T-helper 2 cell treated with Interferon-gamma antibody and Interleukin-4, amounts not matched to agents 5 μg/mL and 100 μg/mL, for 36 hours (primary cell): ENCODE measurements around the gene ANKRD13D.

ENCODE experiments used
- DNase-seq: peaks from one replicate; pipeline ENCODE4 v3.0.0; 2021; ENCODE audit warnings: low spot score
- H3K27ac Mint-ChIP-seq: one replicate; pipeline ENCODE4 v1.8.0; 2021; ENCODE audit warnings: mild to moderate bottlenecking, mixed read lengths
- H3K27me3 Mint-ChIP-seq: one replicate; pipeline ENCODE4 v1.8.0; 2021; ENCODE audit warnings: low read depth, mixed read lengths
- H3K36me3 Mint-ChIP-seq: one replicate; pipeline ENCODE4 v1.8.0; 2021; ENCODE audit warnings: low read depth, mixed read lengths
- H3K4me1 Mint-ChIP-seq: one replicate; pipeline ENCODE4 v1.8.0; 2021; ENCODE audit warnings: low read depth, mixed read lengths
- H3K4me3 Mint-ChIP-seq: one replicate; pipeline ENCODE4 v1.8.0; 2022; ENCODE audit warnings: mild to moderate bottlenecking, moderate library complexity, mixed read lengths
- H3K9me3 Mint-ChIP-seq: one replicate; pipeline ENCODE4 v1.8.0; 2021; ENCODE audit warnings: mixed read lengths

Gene ANKRD13D

DNA sequence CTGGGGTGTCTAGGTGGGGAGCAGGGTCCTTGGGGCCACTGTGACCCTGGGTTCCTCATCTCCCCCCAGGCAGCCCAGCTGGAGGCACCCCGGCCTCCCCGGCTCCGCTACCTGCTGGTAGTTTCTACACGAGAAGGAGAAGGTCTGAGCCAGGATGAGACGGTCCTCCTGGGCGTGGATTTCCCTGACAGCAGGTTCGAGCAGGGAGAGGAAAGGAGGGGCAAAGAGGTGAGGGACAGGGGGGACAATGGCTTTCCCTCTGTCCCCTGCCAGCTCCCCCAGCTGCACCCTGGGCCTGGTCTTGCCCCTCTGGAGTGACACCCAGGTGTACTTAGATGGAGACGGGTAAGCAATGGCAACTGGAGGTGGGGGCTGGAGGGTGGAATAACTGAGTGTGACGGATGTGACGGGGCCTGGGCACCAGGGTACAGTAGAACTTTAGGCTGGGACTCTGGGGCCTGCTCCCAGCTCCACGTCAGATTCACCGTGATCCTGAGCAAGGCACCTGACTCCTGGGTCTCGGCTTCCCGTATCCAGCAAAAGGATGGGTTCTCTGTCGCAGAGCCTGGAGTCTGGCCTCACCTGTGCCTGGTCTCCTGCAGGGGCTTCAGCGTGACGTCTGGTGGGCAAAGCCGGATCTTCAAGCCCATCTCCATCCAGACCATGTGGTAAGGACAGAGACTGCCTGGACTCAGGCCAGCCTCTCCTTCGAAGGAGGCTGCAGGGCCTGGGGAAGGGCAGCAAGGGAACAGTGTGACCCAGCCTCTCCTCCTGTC is 17.9 kb downstream of the ANKRD13D start:
- no peak overlapping the region for H3K27ac Mint-ChIP-seq
- H3K4me3 Mint-ChIP-seq, result no peak overlapping the region
- H3K4me1 Mint-ChIP-seq, result peaks cover 6% of the 10 kb centered on the region

DNA sequence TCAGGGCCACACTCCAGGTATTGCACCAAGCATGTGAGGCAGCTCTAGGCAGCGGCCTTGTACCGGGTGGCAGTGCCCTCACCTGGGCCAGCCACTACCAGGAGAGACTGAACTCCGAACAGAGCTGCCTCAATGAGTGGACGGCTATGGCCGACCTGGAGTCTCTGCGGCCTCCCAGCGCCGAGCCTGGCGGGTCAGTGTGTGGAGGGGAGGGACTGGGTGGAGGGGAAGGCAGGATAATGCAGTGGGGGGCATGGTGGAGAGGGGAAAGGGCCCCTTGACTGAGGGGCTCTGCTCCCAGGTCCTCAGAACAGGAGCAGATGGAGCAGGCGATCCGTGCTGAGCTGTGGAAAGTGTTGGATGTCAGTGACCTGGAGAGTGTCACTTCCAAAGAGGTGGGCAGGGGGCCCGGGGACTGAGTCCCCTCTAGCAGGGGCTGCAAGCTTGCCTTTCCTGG is 18.5 kb downstream of the ANKRD13D start:
- no peak overlapping the region for H3K4me3 Mint-ChIP-seq
- H3K36me3 Mint-ChIP-seq, result peaks cover 9% of the 10 kb centered on the region
- no peak overlapping the region for H3K27ac Mint-ChIP-seq
- peaks cover 10% of the 10 kb centered on the region for H3K4me1 Mint-ChIP-seq
- no peaks in the 10 kb centered on the region for H3K9me3 Mint-ChIP-seq
- no peak for DNase-seq
- no peaks in the 10 kb centered on the region for H3K27me3 Mint-ChIP-seq

More for the DNA sequence above, 17.9 kb downstream of the ANKRD13D start:
- no peak for DNase-seq
- Mint-ChIP-seq H3K36me3 (peaks cover 13% of the 10 kb centered on the region), H3K9me3 (no peaks in the 10 kb centered on the region), H3K27me3 (no peaks in the 10 kb centered on the region)

DNA sequence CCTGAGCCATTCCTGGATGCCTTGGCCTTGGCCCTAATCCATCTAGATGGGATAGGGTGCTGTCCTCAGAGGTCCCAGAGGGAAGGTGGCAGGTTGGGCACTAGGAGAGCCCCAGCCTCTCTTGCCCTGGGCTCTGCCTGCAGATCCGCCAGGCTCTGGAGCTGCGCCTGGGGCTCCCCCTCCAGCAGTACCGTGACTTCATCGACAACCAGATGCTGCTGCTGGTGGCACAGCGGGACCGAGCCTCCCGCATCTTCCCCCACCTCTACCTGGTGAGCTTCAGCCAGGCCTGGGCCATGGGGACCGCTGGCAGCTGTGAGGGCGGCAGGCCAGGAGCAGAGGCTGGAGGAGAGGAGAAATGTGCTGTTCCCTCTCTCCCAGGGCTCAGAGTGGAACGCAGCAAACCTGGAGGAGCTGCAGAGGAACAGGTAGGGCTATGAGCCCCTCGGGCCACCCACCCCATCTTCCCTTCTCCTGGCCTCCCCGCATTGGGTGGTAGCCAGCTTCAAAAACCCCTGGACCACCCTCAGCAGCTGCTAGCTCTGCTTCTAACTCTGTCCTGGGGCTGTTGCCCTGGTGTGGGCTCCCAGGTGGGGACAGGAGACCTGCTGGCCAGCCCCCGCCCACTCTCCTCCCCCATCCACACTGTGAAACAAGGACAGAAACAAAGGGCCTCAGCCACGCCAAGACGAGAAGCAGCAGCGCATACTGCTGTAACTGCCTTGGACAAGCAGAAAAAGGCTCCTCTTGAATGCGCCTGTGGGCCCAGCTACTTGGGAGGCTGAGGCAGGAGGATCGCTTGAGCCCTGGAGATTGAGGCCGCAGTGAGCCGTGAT is 19.1 kb downstream of the ANKRD13D start:
- Mint-ChIP-seq H3K4me3 (no peak overlapping the region), H3K27ac (no peak overlapping the region), H3K36me3 (peaks cover 5% of the 10 kb centered on the region), H3K27me3 (no peaks in the 10 kb centered on the region), H3K9me3 (no peaks in the 10 kb centered on the region), H3K4me1 (peaks cover 16% of the 10 kb centered on the region)
- no peak for DNase-seq

DNA sequence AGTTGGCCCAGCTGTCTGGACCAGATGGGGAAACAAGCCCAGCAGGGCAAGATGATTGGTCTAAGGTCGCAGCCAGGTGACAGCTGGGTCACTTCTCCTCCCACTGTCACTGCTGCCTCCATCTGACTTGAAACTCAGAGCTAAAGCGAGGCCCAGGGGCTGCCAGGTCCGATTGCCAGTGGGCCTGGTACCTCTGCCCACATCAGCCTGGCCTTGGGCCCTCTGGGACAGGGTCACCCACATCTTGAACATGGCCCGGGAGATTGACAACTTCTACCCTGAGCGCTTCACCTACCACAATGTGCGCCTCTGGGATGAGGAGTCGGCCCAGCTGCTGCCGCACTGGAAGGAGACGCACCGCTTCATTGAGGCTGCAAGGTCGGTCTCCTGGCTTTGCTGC is 20.1 kb downstream of the ANKRD13D start:
- H3K27ac Mint-ChIP-seq, result no peak overlapping the region
- no peak for DNase-seq
- peaks cover 23% of the 10 kb centered on the region for H3K4me1 Mint-ChIP-seq

DNA sequence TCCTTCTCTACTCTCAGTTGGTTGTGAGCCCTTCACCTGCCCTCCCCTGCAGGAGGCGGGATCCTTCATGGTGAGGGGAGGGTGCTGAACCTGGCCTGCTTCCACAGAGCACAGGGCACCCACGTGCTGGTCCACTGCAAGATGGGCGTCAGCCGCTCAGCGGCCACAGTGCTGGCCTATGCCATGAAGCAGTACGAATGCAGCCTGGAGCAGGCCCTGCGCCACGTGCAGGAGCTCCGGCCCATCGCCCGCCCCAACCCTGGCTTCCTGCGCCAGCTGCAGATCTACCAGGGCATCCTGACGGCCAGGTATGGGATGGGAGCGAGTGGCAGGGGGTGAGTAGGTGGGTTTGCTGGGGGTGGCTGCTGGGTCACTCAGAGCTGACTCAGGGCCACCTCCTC is 20.6 kb downstream of the ANKRD13D start:
- Mint-ChIP-seq H3K27me3 (no peaks in the 10 kb centered on the region), H3K36me3 (peaks cover 5% of the 10 kb centered on the region), H3K4me1 (peaks cover 25% of the 10 kb centered on the region), H3K9me3 (no peaks in the 10 kb centered on the region), H3K27ac (peak overlapping the region; percentile 41), H3K4me3 (no peak overlapping the region)
- no peak for DNase-seq

More for the DNA sequence above, 20.1 kb downstream of the ANKRD13D start:
- Mint-ChIP-seq H3K4me3 (no peak overlapping the region), H3K27me3 (no peaks in the 10 kb centered on the region), H3K36me3 (peaks cover 5% of the 10 kb centered on the region), H3K9me3 (no peaks in the 10 kb centered on the region)

DNA sequence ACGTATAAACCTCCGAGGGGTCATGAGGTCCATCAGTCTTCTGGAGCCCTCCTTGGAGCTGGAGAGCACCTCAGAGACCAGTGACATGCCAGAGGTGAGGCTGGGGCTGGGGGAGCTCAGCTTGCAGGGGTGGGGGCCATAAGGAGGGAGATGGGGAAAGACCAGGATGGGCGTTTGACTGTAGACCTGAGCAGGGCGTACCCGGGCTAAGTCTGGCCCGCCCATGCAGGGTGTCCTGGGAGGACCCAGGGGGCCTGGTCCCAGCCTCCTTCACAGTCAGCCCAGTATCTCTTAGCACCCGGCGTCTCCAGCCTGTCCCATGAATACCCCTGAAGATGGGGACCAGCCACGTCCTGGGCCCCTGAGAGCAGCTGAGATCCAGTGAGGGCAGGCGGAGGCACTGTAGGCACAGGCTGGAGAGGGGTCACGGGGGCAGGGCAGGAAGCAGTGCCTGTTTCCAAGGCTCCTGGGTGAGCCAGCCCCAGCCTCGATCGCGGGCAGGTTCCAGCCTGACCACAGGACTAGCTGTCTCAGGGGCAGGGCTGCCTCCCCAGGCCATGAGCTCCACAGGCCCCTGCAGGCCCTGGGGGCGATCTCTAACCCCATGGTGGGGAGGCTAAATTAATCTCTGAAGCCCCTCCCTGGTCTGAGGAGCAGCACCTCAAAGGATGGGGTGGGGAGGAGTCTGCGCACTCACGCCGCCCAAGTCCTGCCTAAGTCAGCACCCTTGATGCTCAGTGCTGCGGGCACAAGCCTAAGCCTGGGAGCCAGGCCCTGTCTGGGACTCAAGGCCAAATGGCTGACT is 21.3 kb downstream of the ANKRD13D start:
- no peak overlapping the region for H3K27ac Mint-ChIP-seq

DNA sequence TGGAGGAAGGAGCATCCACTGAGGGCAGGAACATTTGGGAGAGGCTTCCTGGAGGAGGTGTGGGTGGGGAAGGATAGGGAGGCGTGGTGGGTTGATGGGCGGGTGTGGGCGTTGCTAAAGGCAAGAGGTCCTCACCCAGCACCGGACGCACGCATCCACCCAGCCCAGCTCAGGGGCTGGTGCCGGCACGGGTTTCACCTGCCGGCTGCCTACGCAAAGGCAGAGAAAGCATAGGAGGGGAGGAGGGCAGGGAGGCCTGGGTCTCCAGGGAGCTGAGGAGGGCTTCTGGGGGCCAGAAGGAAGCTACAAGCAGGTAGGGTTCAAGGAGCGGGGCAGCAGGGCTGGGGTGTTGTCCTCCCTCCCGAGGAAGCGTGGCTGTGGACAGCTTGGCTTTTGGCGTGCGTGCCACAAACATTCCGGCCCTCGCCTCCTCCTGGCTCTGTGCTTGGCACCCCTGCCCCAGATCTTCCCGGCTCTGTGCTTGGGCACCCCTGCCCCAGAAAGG is 22.0 kb downstream of the ANKRD13D start:
- no peaks in the 10 kb centered on the region for H3K27me3 Mint-ChIP-seq
- peaks cover 5% of the 10 kb centered on the region for H3K36me3 Mint-ChIP-seq
- no peak overlapping the region for H3K4me3 Mint-ChIP-seq
- peak overlapping the region; percentile 15 for H3K27ac Mint-ChIP-seq
- no peak for DNase-seq
- no peaks in the 10 kb centered on the region for H3K9me3 Mint-ChIP-seq
- H3K4me1 Mint-ChIP-seq, result peaks cover 30% of the 10 kb centered on the region

More for the DNA sequence above, 21.3 kb downstream of the ANKRD13D start:
- Mint-ChIP-seq H3K4me1 (peaks cover 29% of the 10 kb centered on the region), H3K36me3 (peaks cover 5% of the 10 kb centered on the region), H3K4me3 (no peak overlapping the region), H3K27me3 (no peaks in the 10 kb centered on the region), H3K9me3 (no peaks in the 10 kb centered on the region)
- no peak for DNase-seq

DNA sequence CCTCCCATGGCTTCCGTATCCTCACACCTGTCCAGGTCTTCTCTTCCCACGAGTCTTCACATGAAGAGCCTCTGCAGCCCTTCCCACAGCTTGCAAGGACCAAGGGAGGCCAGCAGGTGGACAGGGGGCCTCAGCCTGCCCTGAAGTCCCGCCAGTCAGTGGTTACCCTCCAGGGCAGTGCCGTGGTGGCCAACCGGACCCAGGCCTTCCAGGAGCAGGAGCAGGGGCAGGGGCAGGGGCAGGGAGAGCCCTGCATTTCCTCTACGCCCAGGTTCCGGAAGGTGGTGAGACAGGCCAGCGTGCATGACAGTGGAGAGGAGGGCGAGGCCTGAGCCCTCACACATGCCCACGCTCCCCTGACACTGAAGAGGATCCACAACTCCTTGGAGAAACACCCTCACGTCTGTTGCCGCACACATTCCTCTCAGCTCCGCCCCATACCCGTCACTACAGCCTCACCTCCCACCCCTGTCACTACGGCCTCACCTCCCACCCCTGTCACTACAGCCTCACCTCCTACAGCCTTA is 22.5 kb downstream of the ANKRD13D start:
- no peaks in the 10 kb centered on the region for H3K9me3 Mint-ChIP-seq
- H3K4me1 Mint-ChIP-seq, result peaks cover 30% of the 10 kb centered on the region
- no peaks in the 10 kb centered on the region for H3K27me3 Mint-ChIP-seq
- peak overlapping the region; percentile 68 for H3K27ac Mint-ChIP-seq
- H3K4me3 Mint-ChIP-seq, result no peak overlapping the region
- peaks cover 5% of the 10 kb centered on the region for H3K36me3 Mint-ChIP-seq
- DNase-seq, result no peak

DNA sequence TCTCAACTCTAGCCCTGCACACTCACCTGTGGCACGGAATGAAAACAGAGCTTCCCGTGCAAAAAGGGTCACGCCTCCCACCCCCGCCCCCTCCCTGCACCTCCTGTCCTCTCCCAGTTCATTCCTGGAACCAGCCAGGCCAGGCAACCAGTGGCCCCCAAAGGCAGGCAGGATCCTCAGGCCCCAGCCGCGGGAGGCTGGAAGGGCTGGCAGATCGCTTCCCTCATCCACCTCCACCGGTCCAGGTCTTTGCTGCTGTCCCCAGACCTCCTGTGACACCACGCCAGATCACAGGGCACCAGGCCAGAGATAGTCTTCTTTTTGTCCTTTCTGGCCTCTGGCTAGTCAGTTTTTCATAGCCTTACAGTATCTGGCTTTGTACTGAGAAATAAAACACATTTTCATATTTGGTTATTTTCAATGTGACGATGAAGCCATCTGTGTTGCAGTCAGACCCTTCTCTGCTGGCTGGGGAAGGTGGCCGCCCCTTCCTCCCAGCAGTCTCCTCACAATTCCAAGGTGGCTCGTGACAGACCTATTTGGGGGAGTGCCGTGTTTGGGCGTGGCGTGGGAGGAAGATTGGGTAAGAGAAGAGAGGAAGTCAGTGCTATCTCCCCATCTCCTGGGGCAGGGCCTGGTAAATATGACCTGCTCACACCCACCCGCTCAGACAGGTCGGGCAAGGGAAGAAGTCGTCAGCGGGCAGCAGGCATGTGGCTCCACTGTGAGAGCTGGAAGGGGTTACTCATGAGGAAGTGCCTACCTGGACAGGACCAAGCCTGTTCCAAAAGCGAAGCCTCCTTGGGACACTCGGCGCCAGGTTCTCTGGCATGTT is 23.3 kb downstream of the ANKRD13D start:
- H3K27ac Mint-ChIP-seq, result peak overlapping the region; percentile 88
- H3K4me1 Mint-ChIP-seq, result peaks cover 31% of the 10 kb centered on the region
- H3K4me3 Mint-ChIP-seq, result peak overlapping the region; percentile 71
- peak; percentile 52 for DNase-seq
- H3K27me3 Mint-ChIP-seq, result no peaks in the 10 kb centered on the region
- no peaks in the 10 kb centered on the region for H3K9me3 Mint-ChIP-seq
- peaks cover 5% of the 10 kb centered on the region for H3K36me3 Mint-ChIP-seq

DNA sequence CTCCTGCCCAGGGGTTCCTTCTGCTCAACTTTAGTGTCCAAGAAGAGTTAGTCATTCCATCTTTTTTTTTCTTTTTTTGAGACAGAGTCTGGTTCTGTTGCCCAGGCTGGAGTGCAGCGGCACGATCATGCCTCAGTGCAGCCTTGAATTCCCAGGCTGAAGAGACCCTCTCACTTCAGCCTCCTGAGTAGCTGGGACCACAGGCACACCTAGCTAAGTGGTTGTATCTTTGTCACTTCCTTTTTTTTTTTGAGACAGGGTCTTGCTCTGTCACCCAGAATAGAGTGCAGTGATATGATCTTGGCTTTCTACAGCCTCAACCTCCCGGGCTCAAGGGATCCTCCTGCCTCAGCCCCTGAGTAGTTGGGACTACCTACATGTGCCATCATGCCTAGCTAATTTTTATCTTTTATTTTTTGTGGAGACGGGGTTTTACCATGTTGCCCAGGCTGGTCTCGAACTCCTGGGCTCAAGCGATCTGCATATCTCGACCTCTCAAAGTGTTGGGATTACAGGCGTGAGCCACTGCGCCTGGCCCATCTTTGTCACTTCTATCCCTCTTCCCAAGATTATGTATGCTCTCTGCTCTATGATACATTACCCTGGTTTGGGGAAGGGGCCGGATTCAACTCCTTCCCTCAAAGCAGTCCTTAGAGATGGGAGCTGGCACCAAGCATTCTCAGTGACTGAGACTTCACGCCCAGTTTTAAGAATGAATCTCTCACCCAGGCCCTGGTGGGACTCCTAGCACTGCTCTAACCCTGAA is 24.2 kb downstream of the ANKRD13D start:
- Mint-ChIP-seq H3K36me3 (peaks cover 3% of the 10 kb centered on the region), H3K4me3 (peak overlapping the region; percentile 46)

DNA sequence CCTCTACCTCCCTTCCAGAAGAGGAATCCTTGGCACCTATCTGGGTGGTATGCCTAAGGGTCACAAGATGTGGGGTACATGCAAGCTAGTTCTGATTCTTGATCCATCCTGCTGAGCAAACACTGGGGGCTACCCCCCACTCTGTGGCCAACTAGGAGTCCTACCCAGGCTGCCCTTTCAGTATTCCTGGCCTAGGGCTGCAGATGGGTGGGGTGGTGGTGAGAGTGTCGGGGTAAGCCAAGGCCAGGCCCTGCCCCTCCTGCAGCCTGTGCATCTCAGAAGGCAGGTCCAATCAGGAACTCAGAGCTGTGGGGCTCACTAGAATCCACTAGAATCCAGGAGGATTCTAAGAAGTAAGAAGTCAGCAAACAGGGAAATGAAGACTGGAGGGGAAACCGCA is 25.1 kb downstream of the ANKRD13D start:
- DNase-seq, result no peak
- peaks cover 3% of the 10 kb centered on the region for H3K36me3 Mint-ChIP-seq
- H3K27me3 Mint-ChIP-seq, result peaks cover 9% of the 10 kb centered on the region
- peak overlapping the region; percentile 55 for H3K27ac Mint-ChIP-seq
- H3K4me1 Mint-ChIP-seq, result peaks cover 37% of the 10 kb centered on the region
- H3K4me3 Mint-ChIP-seq, result no peak overlapping the region
- no peaks in the 10 kb centered on the region for H3K9me3 Mint-ChIP-seq

More for the DNA sequence above, 24.2 kb downstream of the ANKRD13D start:
- Mint-ChIP-seq H3K27ac (peak overlapping the region; percentile 57), H3K4me1 (peaks cover 33% of the 10 kb centered on the region), H3K27me3 (peaks cover 4% of the 10 kb centered on the region), H3K9me3 (no peaks in the 10 kb centered on the region)
- no peak for DNase-seq

DNA sequence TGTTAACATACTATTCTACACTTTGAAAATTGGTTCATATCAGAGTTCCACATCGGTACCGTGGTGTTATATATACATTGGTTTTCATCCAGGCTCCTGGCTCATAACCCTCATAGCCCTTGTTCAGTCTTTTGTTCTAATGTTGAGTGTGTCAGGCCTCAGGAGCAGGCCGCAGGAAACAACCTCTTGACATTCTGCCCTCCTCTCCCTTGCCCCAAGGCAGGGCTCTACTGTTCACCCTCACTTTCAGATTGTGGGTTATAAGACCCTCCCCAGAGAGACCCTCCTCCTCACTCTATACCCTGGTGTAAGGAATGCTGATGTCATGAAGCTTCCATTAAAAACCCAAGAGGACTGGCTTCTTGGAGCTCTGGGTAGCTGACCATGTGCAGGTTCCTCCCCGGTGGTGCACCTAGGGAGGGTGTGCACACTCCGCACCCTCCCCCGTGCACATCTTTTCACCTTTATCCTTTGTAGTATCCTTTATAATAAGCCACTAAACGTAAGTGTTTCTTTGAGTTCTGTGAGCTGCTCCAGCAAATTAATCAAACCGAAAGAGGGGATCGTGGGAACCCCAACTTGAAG is 26.3 kb downstream of the ANKRD13D start:
- Mint-ChIP-seq H3K9me3 (no peaks in the 10 kb centered on the region), H3K27ac (no peak overlapping the region)

More for the DNA sequence above, 26.3 kb downstream of the ANKRD13D start:
- no peaks in the 10 kb centered on the region for H3K36me3 Mint-ChIP-seq
- DNase-seq, result no peak
- H3K4me3 Mint-ChIP-seq, result peak overlapping the region; percentile 43
- peaks cover 37% of the 10 kb centered on the region for H3K4me1 Mint-ChIP-seq
- peaks cover 9% of the 10 kb centered on the region for H3K27me3 Mint-ChIP-seq
